GM12872 (cell line): ENCODE results near the gene CYB5B.

Source experiments
- CTCF ChIP-seq: IDR thresholded peaks from 3 replicates; pipeline ENCODE4 v1.5.1; 2011; ENCODE audit warnings: low read depth, mild to moderate bottlenecking, low read length, moderate library complexity; ENCODE audit not compliant: insufficient read depth

The CYB5B gene

GRCh38 chr16:69428652-69429051, 4.2 kb downstream of the CYB5B start:
- no peak for TF ChIP-seq CTCF

- TF ChIP-seq CTCF = no peak
Measured at GRCh38 chr16:69431948-69432468, 7.6 kb downstream of the CYB5B start.

GRCh38 chr16:69434066-69434465, 9.6 kb downstream of the CYB5B start:
- no peak for TF ChIP-seq CTCF

GRCh38 chr16:69435977-69436820, 11.8 kb downstream of the CYB5B start:
- TF ChIP-seq CTCF = no peak

- TF ChIP-seq CTCF = no peak
Measured at GRCh38 chr16:69436896-69437295, 12.5 kb downstream of the CYB5B start.

GRCh38 chr16:69438465-69438864, 14.0 kb downstream of the CYB5B start:
- no peak for TF ChIP-seq CTCF

GRCh38 chr16:69440250-69440649, 15.8 kb downstream of the CYB5B start:
- no peak for TF ChIP-seq CTCF
